ENCODE results near the gene TXNDC12.
"Not testable (repeated sequence)": the region's sequence is repeated elsewhere in the genome, so short reads cannot be mapped to it uniquely, and the experiment has no call there.

GRCh38 chr1:52049337-52049736 is 5.7 kb downstream of the TXNDC12 start:
- TF ChIP-seq, protein P1, sequence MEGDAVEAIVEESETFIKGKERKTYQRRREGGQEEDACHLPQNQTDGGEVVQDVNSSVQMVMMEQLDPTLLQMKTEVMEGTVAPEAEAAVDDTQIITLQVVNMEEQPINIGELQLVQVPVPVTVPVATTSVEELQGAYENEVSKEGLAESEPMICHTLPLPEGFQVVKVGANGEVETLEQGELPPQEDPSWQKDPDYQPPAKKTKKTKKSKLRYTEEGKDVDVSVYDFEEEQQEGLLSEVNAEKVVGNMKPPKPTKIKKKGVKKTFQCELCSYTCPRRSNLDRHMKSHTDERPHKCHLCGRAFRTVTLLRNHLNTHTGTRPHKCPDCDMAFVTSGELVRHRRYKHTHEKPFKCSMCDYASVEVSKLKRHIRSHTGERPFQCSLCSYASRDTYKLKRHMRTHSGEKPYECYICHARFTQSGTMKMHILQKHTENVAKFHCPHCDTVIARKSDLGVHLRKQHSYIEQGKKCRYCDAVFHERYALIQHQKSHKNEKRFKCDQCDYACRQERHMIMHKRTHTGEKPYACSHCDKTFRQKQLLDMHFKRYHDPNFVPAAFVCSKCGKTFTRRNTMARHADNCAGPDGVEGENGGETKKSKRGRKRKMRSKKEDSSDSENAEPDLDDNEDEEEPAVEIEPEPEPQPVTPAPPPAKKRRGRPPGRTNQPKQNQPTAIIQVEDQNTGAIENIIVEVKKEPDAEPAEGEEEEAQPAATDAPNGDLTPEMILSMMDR (IDR thresholded peaks at IDR 0.05), result not testable (repeated sequence)
- TF ChIP-seq POLR2A (IDR thresholded peaks at IDR 0.05), result not testable (repeated sequence)

All from body of pancreas (tissue), 4 donors.